ENCODE measurements around the gene MEGF11.

MEGF11 gene

DNA sequence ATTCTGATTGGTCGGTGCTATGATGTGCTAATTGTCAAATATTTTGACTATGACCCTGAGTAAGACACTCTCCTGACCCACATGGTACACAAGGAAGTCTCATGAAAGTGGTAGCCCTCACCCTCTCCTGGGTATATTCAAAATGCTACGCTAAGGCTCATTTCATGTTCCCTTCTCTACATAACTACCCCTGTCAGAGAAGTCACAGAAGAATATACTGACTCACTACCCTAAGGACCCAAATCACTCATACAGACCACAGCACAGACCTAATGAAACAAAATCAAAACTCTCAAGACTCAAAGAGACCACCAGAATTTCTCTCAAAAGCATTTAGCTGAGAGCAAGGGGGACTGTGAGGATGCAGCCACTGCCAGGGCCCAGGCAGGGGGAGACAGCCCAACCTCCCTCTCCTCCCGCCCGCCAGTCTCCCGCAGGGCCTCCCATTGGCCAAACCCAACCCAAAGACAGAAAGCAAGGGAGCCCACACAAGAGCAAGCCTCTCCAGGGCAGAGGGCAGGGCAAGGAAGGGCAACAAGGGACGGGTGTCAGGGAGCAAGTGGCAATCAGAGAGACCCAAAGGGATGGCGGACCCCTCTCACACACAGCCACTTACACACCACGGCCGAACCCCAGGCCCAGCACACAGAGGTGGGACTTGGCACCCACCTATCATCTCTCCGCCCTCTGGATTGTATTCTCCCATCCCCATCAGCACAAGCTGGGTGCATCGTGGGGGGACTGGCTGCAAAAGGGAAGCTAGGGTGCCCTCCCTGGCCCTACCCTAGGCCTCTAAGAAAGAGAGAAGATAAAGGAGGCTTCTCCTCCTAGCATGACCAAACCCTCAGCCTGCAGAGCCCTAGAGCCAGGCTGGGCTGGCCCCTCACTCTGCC lies 41.6 kb downstream of the MEGF11 start:
- DNase-seq = no peak

DNA sequence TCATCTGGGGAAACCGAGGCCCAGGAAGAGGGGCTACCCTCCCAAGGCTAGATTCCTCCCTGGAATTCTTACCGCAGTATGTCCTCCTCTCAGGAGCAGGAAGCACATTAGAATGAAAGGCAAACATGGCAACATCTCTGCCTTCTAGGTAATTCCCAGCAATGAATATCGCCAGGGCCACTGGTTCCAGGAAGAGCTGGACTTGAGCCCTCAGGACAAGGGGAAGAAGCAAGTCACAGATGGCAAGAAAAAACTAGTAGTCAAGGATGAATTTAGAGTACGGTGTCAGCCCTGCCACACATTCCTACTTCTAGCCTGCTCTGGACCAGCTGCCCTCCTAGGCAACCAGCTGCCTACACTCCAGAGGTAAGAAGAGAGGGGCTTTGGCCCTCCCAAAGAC lies 42.9 kb downstream of the MEGF11 start:
- DNase-seq = no peak

DNA sequence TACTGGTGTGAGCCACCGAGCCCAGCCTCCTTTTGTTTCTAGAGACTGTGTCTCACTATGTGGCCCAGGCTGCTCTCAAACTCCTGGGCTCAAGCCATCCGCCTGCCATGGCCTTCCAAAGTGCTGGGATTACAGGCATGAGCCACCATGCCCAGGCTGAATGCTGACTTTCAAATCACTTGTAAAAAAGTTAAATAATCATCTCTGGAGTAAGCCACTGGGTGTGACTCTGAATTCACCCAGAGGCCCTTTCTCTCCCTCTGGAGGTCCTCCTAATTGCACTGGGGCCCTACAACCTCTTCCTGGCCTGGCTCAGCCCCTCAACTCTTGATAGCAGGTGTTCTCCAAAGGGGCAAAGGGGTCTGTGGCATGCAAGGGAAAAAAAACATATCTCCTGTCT lies 54.8 kb downstream of the MEGF11 start:
- no peak for DNase-seq

DNA sequence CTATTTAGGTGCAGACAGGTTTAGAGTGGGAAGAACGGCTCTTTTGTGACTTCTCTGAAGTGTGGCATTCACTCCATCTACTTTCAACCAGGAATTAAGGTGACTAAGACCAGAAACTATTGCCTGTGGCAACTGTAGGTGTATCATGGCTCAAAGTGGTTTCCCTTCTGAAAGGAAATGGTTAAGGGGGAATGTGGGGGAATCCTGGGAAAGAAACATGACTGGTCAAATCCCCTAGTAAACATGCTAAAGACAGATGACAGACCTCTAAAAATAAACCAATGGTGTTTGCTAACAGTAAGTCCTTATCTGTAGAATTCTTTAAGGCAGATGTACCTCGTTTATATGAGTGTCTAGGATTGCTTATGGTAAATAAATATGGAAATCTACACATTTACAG lies 56.9 kb downstream of the MEGF11 start:
- no peak for DNase-seq

DNA sequence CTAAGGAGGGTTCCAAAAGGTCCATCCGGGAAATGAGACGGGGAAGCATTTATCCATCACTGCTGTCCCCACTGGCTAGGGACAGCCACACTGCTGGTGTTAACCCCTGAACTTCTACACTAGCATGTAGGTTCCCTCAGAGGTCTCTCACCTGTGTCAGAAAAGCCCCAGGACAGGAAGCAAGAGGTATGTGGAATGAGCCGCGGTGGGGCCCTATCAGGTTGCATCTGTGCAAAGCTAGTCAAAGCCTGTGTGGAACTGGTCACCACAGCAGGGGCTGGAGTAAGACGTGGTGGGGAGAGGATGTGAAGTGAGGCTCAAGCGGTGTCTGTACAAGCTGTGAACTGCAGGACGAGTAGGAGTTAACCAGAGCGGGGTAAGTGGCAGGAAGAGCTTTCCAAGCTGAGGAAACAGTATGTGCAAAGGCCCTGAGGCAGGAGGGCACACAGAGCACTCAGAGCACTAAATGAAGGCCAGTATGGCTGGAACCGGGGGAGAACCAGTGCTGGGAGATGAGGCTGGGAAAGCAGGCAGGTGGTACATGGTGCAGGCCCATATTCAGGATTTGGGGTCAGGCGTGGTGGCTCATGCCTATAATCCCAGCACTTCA lies 57.8 kb downstream of the MEGF11 start:
- no peak for DNase-seq

DNA sequence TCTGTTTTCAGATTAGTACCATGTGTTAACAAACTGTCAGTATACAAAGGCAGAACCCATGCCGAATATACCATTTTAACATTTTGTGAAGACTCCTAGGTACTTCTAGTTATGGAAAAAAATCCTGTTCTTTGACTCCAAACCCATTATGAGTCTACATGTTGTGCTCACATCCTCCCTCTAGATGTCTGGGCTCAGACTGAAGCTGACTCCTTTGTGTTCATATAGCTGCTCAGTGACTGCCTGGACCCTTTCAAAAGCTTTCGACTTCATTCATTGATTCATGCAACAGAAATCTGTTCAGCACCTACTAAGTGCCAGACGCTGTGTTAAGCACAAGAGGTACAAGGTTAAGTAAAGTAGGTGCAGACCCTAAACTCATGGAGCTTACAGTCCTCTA lies 60.5 kb downstream of the MEGF11 start:
- DNase-seq = no peak

DNA sequence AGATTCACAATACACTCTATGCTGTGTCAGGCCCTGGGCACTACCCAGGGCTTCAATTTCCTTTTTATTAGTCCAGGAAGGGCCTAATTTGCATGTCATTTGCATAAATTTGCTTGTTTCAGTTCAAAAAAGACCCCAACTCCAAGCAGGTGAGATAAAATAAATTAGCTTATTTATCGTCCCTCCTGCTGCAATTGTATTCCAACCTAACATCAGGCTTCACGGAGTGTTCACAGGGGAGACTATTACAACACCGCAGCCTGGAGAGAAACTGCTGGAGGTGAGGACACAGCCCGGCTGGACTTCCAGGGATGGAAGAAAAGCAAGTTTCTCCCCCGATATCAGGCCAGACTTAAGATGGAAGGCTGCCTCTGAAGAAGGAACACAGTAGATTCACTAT lies 62.8 kb downstream of the MEGF11 start:
- DNase-seq = no peak

DNA sequence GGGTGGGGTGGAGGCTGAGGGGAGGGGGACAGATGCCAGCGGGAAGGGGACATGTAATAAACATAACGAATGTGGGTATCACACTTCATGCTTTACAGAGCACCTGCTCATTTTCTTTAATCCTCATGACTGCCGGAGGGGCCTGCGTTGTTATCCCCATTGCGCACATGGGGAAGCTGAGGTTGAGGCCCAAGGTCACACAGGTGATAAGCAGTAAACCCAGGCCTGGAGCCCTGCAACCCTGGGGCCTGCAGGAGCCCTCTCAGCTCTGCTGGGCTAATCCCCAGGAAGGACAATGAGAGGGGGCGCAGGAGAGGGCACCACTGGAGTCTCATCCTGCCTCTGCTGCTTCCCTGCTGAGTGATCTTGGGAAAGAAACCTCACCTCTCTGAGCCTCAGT lies 64.3 kb downstream of the MEGF11 start:
- no peak for DNase-seq

DNA sequence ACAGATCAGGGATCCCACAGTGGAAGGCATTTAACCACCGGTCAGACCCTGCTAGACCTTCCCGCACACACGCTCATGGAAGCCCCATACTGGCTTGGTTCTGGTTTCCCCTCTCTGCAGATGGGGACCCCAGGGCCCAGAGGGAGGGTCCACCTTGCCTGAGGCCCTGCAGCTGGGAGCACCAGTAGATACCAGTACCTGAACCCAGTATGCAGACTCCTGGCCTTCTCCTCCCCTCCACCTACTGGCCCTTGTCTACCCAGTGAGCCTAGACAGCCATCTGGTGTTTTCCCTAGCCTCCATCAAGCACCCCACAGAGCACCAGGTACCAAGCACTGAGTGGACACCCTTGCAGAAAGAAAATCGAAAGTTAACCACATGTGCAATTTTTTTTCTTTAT lies 65.1 kb downstream of the MEGF11 start:
- peak; percentile 31 for DNase-seq

DNA sequence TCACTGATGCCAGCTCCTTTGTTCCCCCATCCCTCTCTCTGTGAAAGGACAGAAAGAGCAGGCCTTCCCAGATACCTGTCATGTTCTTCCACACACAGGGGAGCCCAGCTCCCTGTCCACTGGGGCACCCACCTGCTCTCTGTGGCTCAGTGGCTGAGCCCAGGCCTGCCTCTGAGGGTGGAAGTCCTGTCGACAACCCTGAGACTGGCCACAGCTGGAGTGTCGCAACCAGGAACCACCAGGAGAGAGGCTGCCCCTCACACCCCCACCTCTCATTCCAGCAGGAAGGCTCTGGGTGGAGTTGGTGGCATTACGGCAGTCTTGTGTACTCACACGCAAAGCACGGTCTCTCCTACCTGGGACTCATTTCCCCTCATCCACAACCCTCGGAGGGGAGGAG lies 66.3 kb downstream of the MEGF11 start:
- no peak for DNase-seq

DNA sequence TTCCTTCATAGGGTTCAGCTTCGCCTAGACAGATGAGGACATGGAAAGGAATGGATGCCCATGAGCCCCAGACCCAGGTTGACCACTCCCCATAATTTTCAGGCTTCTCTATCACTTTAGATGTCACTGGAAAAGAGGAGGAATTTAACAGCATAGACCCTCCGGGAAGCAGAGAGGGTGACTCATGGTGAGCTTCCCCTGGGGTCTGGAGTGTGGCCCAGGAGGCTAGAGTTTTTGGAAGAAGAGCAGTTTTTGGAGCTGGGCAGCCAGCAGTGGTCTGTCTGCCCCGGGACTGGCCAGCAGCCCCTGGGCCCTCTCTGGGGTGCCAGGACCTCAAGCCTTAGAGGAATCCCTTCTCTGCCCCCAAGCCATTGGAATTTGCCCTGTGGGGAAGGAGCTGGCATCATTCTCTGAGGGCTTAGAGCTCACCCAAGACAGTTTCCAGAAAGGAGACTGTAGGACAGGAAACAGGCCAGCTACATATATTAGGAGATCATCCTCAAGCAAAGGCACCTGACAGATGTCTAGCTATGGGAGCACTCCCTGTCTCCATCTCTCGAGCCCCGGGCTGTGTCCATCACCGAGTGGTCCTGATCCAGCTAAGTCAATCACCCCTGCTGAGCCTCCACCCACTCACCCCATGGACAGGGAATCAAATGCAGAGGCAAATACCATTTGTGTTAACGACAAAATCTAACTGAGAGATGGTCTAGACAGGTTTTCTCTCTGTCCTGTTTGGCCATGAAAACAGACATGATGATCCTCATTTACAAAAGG lies 67.3 kb downstream of the MEGF11 start:
- DNase-seq = no peak

DNA sequence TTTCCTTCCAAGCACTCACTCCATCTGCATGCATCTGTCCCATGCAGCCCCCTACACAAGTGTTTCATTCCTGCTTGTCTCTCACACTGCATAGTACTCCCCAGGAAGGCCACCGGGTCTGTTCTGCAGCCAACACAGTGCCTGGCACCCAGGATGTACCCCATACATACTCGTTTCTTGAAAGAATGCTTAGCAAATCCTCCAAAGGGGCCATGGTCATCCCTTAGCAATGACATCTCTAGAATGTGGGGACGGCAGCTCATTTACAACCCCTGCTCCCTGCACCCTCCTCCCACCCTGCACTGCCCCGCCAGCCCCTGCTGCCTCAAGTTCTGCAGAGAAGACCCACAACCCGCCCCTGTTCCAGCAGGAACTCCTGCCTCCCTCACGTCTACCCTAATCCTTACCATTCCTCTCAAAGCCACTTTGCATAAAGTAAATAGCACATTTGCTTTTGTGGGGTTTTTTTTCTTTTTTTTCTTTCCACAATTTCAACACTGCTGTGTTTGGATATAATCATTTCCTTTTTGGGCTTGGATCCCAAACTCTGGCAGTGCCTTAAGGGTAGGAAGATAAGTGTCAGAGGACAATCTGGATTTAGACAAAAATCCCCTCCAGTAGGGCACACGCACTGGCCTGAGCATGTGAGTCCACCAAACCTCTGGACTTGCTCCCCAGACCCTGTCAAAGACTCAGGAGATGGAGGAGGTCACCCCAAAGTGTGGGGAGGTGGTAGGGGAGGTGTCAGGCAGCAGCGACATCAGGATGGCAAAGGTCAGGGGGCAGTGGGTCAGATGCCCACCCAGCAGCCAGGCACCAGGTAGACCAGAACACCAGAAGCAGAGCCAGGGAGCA lies 68.4 kb downstream of the MEGF11 start:
- no peak for DNase-seq

DNA sequence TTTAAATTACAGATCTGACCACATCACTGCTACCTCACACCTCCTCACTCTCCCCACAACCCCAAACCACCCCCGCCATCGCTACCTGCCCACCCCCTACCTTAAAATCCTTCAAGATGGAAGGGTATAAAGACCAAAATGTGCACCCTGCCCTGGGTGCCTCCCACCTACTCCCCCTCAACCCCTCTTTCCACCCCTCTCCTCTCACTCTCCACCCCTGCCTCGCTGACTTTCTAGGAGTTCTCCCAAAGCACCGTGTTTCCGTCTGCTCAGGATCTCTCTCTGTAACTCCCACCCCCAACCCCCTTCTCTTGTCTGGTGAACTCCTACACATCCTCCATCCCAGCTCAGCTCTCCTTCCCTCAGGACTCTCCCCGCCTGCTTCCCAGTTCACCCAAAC lies 69.1 kb downstream of the MEGF11 start:
- DNase-seq = no peak

DNA sequence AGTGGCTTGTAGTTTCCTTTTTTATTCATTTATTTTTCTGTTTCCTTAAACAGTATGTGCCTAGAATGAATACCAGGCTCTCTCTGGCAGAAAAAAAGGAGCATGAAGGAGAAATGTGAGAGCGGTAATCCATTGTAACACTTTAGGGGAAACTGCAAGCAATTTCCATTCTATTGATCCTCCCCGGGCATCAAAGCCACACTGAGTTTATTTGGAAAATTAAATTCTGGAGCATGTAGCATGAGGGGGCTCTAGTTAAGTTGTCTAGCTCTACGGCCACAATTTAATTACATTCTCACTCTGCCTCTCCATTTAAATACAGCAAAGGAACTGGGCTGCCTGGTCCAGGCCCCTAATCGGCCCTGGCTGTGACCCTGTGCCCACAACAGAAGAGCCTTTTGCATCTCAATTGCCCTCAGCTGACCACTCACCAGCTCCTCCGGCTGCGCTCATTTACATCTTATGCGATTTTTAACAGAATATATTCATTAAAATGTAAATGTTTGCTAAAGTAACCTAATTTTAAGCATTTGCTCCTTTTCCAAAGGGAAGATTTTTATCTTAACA lies 72.9 kb downstream of the MEGF11 start:
- no peak for DNase-seq

DNA sequence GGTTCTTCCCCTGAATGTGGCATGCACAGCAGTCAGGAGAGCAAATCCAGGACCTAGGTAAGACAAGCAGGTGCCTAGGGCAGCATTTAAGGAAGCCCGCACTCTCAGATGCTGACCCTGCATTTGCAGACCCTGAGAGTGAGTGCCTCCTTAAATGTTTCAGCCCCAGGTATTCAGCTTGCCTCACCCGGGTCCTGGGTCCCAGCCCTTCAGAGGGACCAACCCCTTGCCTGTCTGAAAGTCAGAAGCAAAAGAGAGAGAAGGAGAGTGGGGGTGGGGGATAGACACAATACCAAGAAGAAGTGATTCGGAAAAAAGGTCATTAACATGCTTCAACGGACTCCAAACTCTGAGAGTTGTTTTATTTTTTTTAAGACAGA lies 75.0 kb downstream of the MEGF11 start:
- DNase-seq = no peak

DNA sequence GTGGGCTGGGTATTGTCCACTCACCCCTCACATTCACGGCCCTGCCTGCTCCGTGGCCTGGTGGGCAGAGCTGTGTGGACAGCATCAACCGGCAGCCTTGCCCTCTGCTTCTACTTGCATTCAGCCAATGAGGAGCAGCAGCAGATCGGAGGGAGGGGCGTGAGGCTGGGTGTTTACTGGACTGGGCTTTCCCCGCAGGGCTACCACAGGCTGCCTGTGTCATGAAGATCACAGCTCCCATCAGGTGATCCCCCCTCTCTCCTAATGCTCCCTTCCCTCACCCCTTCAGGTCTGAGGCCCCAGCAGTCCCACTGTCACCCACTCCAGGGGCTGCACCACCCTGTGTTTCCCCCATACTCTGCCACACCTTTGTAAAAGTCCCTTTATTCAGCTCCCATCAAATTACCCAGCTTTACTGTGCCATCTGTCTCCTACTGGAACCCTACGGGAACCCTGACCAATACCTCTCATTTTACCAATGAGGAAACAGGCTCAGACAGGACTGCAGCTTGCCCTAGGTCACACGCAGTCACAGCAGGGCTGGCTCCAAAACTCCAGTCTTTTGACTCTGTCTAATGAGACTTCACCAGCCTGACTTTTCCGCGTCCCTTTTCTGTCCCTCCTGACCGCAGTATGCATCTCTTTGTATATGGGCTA lies 81.1 kb downstream of the MEGF11 start:
- DNase-seq = no peak

DNA sequence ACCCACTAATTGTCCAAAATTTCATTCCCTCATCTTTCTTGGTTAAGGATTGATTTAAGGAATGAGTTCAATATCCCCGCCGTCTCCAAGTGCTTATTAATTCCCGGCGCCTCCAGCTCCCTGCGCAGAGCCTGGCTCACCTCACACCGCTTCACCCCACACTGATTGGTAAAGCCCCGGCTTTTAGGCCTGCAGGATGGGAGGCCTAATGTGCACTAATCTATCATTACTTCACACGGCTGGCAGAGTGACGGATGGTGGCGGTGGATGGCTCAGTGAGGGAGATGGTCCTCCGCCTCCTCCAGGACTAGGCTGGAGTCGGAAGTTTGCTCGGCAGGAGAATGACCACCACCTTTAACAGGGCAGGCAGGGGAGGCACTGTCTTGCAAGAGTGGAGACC lies 81.7 kb downstream of the MEGF11 start:
- DNase-seq = no peak

DNA sequence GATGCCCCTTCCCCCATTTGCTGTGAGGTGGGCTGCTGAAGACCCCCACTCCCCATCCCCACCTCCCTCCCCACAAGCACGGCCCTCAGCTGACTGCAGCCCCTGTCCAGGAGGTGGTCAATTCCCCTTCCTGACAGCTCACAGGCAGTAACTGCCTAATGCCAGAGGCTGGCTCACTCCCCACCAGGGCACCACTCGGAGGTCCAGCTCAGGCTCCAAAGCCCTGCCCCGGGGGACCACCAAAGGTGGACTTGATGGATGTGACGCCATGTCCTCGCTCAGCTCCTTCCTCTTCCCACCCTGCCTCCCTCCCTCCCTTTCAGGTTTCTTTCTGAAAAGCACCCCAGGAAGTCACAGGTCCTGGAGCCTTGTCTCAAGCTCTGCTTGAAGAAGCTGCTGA lies 82.8 kb downstream of the MEGF11 start:
- no peak for DNase-seq

DNA sequence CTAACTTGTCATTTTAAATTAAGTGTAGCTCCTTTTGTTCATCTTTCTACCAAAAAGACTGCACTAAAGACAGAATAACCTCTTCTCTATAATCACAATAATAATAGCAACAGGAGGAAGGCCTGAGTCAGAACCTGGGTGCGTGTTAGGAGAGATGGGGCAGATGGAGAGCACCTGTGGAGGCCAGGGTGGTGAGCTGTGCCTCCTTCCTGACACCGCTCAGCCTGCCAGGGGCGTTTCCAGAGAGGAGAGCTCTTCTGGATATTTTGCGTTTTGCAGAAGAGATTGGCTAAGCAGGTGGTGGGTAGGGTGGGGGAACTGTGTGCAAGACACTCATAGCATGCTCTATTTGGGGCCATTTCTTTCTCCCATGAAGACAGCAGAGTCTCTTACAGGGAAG lies 83.5 kb downstream of the MEGF11 start:
- no peak for DNase-seq

DNA sequence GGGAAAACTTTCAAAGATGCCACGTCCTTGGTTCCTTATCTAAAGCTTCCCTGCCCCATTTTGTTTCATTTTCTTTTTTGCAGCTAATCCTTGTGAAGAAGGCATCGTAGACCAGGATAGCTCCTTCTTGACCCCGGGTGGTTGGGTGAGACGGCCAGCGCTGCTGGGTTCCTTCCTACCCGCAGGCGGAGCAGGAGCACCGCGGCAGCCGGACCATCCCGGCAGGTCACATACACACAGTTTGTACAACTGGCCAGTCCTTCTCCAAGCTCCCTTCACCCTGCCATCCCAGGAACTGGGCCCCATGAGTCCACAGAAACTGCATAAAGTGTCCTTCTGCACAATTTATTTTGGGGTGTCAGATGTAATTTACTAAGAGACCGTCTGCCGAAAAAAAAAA lies 83.9 kb downstream of the MEGF11 start:
- DNase-seq = no peak

DNA sequence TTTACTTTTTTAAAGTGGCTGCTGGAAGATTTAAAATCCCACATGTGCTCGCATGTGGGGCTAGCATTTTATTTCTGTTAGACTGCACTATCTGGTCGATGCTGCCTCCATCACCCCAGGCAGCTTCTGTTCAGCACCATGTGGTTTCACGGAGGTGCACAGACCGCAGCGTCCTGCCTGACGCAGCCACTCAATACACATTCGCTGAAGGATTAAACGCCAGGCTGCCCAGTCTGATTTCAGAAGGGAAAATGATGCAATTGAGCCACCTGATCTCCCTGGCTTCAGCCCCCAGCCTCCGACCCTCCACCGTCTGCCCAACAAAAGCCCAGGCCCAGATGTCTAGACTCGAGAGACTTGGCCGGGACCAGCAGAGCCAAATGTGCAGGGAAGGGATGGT lies 84.5 kb downstream of the MEGF11 start:
- DNase-seq = no peak

DNA sequence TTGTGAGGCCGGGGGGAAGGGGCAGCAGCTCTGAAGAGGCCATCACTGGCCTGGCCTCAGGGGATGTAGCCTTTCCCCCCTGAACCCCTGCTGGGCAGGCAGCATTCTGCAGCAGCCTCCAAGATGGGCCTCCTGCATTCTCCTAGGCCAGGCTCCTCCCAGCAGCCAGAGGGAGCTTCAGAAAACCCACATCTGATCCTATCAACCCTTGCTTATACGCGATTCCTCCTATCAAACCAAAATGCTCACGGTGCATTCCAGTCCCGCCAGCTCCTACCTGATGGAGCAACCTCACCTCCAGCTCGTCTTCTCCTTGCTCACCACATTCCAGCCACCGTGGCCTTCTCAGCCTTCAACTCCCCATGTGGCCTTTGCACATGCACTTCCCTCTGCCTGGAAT lies 85.7 kb downstream of the MEGF11 start:
- DNase-seq = no peak
